HCT116 (cell line): ENCODE data around the gene PSRC1. TPM values are rescaled to one million over a fixed set of nuclear protein-coding genes. Genes with fewer than 3 reads are reported as not detected.

Experiments used
- ATAC-seq: fragments of 200-7000 bp; cut with Tn5 transposase; 2 replicates; pipeline ENCODE4 v1.9.1; 2020; ENCODE audit warnings: mild to moderate bottlenecking, moderate library complexity
- BruUV-seq: library from RNA; stranded (reverse); fragments of 400-500 nt; replicated peaks from 2 replicates; lab custom pipeline; 2021; lab: Mats Ljungman, UMichigan
- CTCF ChIA-PET: fragments of 300-600 bp; sonication (Branson Sonifier 250); formaldehyde crosslinking; loops from one replicate; lab custom pipeline; 2021; ENCODE audit warnings: antibody characterized with exemption; lab: Charles Lee
- POLR2A ChIA-PET: fragments of 300-600, 350-600 bp; sonication (Branson Sonifier 250); formaldehyde crosslinking; loops from one replicate; lab custom pipeline; 2021; ENCODE audit warnings: antibody characterized with exemption; lab: Charles Lee
- RAD21 ChIA-PET, 2 experiments: fragments of 300-600 bp; sonication (Branson Sonifier 250); formaldehyde crosslinking; loops; one replicate each; lab custom pipeline; 2023; ENCODE audit warnings: low total read pairs in 2 of 2; ENCODE audit not compliant: uncharacterized antibody in 2 of 2, unreplicated experiment in 2 of 2, low non-redundant PET in 1 of 2; lab: Charles Lee
- DNase-seq: peaks from one replicate; pipeline ENCODE4 v3.0.0-alpha.2; 2010; ENCODE audit warnings: low read depth, low spot score
- H2AFZ ChIP-seq: fragments of 200-600 bp; shearing (Covaris generic), sonication (generic); 2 replicates; pipeline ENCODE4 v1.6.1; 2017; ENCODE audit warnings: low read depth, mixed run types, mixed read lengths, antibody characterized with exemption, low read length; ENCODE audit not compliant: poor library complexity, severe bottlenecking
- H3K27ac ChIP-seq: 2 replicates; pipeline ENCODE4 v1.5.1; 2012; ENCODE audit warnings: low read depth, low read length
- H3K27me3 ChIP-seq: fragments of 200-600 bp; sonication (generic); 2 replicates; pipeline ENCODE4 v1.6.1; 2016; ENCODE audit warnings: mixed run types, low read length, mixed read lengths; ENCODE audit not compliant: insufficient read depth
- H3K36me3 ChIP-seq, 2 experiments: fragments of 200-500 bp in 1 of 2; fragments of 200-600 bp in 1 of 2; sonication (Bioruptor generic) in 1 of 2; sonication (generic) in 1 of 2; 2 replicates each; pipeline versions ENCODE4 v1.5.1 to v1.6.1; 2014 to 2016; ENCODE audit warnings: low read length in 2 of 2, inconsistent platforms in 1 of 2, mixed read lengths in 1 of 2, mixed run types in 1 of 2; ENCODE audit not compliant: insufficient read depth in 2 of 2, control insufficient read depth in 1 of 2
- H3K4me1 ChIP-seq, 2 experiments: fragments of 200-600 bp in 1 of 2; sonication (generic) in 1 of 2; 2 replicates each; pipeline versions ENCODE4 v1.5.1 to v1.6.1; 2012 to 2017; ENCODE audit warnings: low read length in 2 of 2, inconsistent platforms in 1 of 2, mild to moderate bottlenecking in 1 of 2, mixed read lengths in 1 of 2, mixed run types in 1 of 2, moderate library complexity in 1 of 2; ENCODE audit not compliant: insufficient read depth in 2 of 2, control insufficient read depth in 1 of 2
- H3K4me2 ChIP-seq: fragments of 200-600 bp; sonication (generic); 2 replicates; pipeline ENCODE4 v1.6.1; 2017; ENCODE audit warnings: mixed run types, low read length, mixed read lengths
- H3K4me3 ChIP-seq, 2 experiments: fragments of 200-600 bp in 1 of 2; sonication (generic) in 1 of 2; replicated peaks in 1 of 2; 2 replicates each; pipeline ENCODE4 v1.5.1; 2011 to 2016; ENCODE audit warnings: low read length in 2 of 2, control low read depth in 1 of 2, low read depth in 1 of 2, mild to moderate bottlenecking in 1 of 2, mixed read lengths in 1 of 2, mixed run types in 1 of 2
- H3K79me2 ChIP-seq: fragments of 200-600 bp; sonication (generic); 2 replicates; pipeline ENCODE4 v1.6.1; 2017; ENCODE audit warnings: mild to moderate bottlenecking, mixed run types, low read length, moderate library complexity, mixed read lengths; ENCODE audit not compliant: insufficient read depth
- H3K9ac ChIP-seq: fragments of 200-600 bp; sonication (generic); 2 replicates; pipeline ENCODE4 v1.6.1; 2016; ENCODE audit warnings: low read length, mixed read lengths
- H3K9me2 ChIP-seq: fragments of 200-600 bp; sonication (generic), shearing (Covaris generic); 2 replicates; pipeline ENCODE4 v1.6.1; 2017; ENCODE audit warnings: mixed run types, mild to moderate bottlenecking, moderate library complexity; ENCODE audit not compliant: insufficient read depth
- H3K9me3 ChIP-seq, 2 experiments: fragments of 200-500 bp in 1 of 2; fragments of 200-600 bp in 1 of 2; sonication (Bioruptor generic) in 1 of 2; sonication (generic) in 1 of 2; 2 replicates each; pipeline ENCODE4 v1.6.1; 2014 to 2017; ENCODE audit warnings: low read length in 2 of 2, mixed read lengths in 2 of 2, inconsistent platforms in 1 of 2, low read depth in 1 of 2, mild to moderate bottlenecking in 1 of 2, mixed run types in 1 of 2, moderate library complexity in 1 of 2; ENCODE audit not compliant: control insufficient read depth in 1 of 2, insufficient read depth in 1 of 2
- H4K20me1 ChIP-seq: fragments of 200-600 bp; sonication (generic), shearing (Covaris generic); 2 replicates; pipeline ENCODE4 v1.6.1; 2017; ENCODE audit warnings: mixed run types, mild to moderate bottlenecking, moderate library complexity; ENCODE audit not compliant: insufficient read depth
- ATF3 ChIP-seq: IDR thresholded peaks from 2 replicates; pipeline ENCODE4 v1.6.1; 2012
- CBX3 ChIP-seq: IDR thresholded peaks from 2 replicates; pipeline ENCODE4 v1.6.1; 2012; ENCODE audit warnings: low read depth
- ELF1 ChIP-seq: IDR thresholded peaks from 2 replicates; pipeline ENCODE4 v1.6.1; 2012; ENCODE audit warnings: low read depth, borderline replicate concordance
- SIN3A ChIP-seq: IDR thresholded peaks from 2 replicates; pipeline ENCODE4 v1.6.1; 2012; ENCODE audit warnings: low read depth
- SRF ChIP-seq: IDR thresholded peaks from 2 replicates; pipeline ENCODE4 v1.6.1; 2012; ENCODE audit warnings: low read depth
- TCF7L2 ChIP-seq: IDR thresholded peaks from 2 replicates; pipeline ENCODE4 v1.7.0; 2011; ENCODE audit warnings: borderline replicate concordance, inconsistent platforms; ENCODE audit not compliant: insufficient read depth, insufficient read length; ENCODE audit errors: extremely low read depth
- YY1 ChIP-seq: IDR thresholded peaks from 2 replicates; pipeline ENCODE4 v1.6.1; 2011; ENCODE audit warnings: low read length, low read depth, moderate library complexity, mild to moderate bottlenecking; ENCODE audit not compliant: insufficient replicate concordance; ENCODE audit errors: extremely low read depth
- ZBTB33 ChIP-seq: IDR thresholded peaks from 2 replicates; pipeline ENCODE4 v1.6.1; 2011; ENCODE audit warnings: mild to moderate bottlenecking, low read length, moderate library complexity; ENCODE audit not compliant: insufficient replicate concordance; ENCODE audit errors: extremely low read depth
- ZNF274 ChIP-seq: fragments of 200-500 bp; sonication (Bioruptor generic); IDR thresholded peaks from 2 replicates; pipeline ENCODE4 v1.6.1; 2014; ENCODE audit warnings: mild to moderate bottlenecking, low read depth, low read length, inconsistent platforms
- intact Hi-C: fragments of 100-400 bp; cut with micrococcal nuclease; formaldehyde crosslinking; loops from 2 replicates; pipeline ENCODE4 v1.10.0; 2022
- total RNA-seq: library from RNA; stranded (reverse); gene quantifications from one replicate; pipeline ENCODE4 v1.2.1, GENCODE V29; 2021; ENCODE audit not compliant: unreplicated experiment
- TF ChIP-seq, protein P1 (sequence below): IDR thresholded peaks from 2 replicates; pipeline ENCODE4 v1.6.1; 2012; ENCODE audit warnings: low read depth
- TF ChIP-seq, protein P2 (sequence below): IDR thresholded peaks from 2 replicates; pipeline ENCODE4 v1.6.1; 2012

The PSRC1 gene
- total RNA-seq, 1 experiment from 2014 or later, result 44.8 TPM

GRCh38 chr1:109304226-109304920 lies 21.4 kb upstream of the PSRC1 start:
- H4K20me1 ChIP-seq, result no peaks in the 10 kb centered on the region
- ChIA-PET CTCF (no interaction called here), POLR2A (interaction anchor here (1.1 kb wide), 1 partner anchor 22 kb away, joined by 3 read pairs; the partner anchor contains the start of gene PSRC1), RAD21 (no interaction called here)
- H3K4me2 ChIP-seq, result no peak overlapping the region
- H3K79me2 ChIP-seq, result no peaks in the 10 kb centered on the region
- no peak overlapping the region for H3K9ac ChIP-seq
- no TSS peak for BruUV-seq
- H3K36me3 ChIP-seq, result no peaks in the 10 kb centered on the region
- H3K27ac ChIP-seq, result no peak overlapping the region
- H3K4me3 ChIP-seq, result no peak overlapping the region
- no peaks in the 10 kb centered on the region for H3K9me3 ChIP-seq
- DNase-seq (no peak), ATAC-seq (no peak)
- H3K4me1 ChIP-seq, result 0 out of 4 replicates have a peak, but pooled peaks cover 0 to 3% of the 10 kb centered on the region in 2 experiments
- TF ChIP-seq CBX3, result no peak
- TF ChIP-seq YY1, result no peak
- no peak for TF ChIP-seq SRF
- H3K27me3 ChIP-seq, result no peaks in the 10 kb centered on the region
- no peaks in the 10 kb centered on the region for H3K9me2 ChIP-seq
- H2AFZ ChIP-seq, result no peak overlapping the region
- intact Hi-C loops, result no loop called here

- H3K9me2 ChIP-seq, result no peaks in the 10 kb centered on the region
- H3K4me3 ChIP-seq, result no peak overlapping the region
- peaks cover 6 to 10% of the 10 kb centered on the region in 2 experiments; a peak in 3 of 4 replicates for H3K4me1 ChIP-seq
- no peak overlapping the region for H3K9ac ChIP-seq
- no peak overlapping the region for H3K27ac ChIP-seq
- CTCF ChIA-PET, result no interaction called here
- H3K27me3 ChIP-seq, result no peaks in the 10 kb centered on the region
- TF ChIP-seq TCF7L2 (no peak), ZBTB33 (no peak), ATF3 (no peak), SIN3A (no peak), ZNF274 (no peak), ELF1 (no peak)
- TF ChIP-seq, protein P1, sequence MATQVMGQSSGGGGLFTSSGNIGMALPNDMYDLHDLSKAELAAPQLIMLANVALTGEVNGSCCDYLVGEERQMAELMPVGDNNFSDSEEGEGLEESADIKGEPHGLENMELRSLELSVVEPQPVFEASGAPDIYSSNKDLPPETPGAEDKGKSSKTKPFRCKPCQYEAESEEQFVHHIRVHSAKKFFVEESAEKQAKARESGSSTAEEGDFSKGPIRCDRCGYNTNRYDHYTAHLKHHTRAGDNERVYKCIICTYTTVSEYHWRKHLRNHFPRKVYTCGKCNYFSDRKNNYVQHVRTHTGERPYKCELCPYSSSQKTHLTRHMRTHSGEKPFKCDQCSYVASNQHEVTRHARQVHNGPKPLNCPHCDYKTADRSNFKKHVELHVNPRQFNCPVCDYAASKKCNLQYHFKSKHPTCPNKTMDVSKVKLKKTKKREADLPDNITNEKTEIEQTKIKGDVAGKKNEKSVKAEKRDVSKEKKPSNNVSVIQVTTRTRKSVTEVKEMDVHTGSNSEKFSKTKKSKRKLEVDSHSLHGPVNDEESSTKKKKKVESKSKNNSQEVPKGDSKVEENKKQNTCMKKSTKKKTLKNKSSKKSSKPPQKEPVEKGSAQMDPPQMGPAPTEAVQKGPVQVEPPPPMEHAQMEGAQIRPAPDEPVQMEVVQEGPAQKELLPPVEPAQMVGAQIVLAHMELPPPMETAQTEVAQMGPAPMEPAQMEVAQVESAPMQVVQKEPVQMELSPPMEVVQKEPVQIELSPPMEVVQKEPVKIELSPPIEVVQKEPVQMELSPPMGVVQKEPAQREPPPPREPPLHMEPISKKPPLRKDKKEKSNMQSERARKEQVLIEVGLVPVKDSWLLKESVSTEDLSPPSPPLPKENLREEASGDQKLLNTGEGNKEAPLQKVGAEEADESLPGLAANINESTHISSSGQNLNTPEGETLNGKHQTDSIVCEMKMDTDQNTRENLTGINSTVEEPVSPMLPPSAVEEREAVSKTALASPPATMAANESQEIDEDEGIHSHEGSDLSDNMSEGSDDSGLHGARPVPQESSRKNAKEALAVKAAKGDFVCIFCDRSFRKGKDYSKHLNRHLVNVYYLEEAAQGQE, result no peak
- TF ChIP-seq, protein P2, sequence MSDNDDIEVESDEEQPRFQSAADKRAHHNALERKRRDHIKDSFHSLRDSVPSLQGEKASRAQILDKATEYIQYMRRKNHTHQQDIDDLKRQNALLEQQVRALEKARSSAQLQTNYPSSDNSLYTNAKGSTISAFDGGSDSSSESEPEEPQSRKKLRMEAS, result no peak
- TF ChIP-seq, all 23 proteins: peak for 0
- intact Hi-C loops, result no loop called here
- no peaks in the 10 kb centered on the region for H3K9me3 ChIP-seq
- no peaks in the 10 kb centered on the region for H4K20me1 ChIP-seq
- no peaks in the 10 kb centered on the region for H3K79me2 ChIP-seq
- no TSS peak for BruUV-seq
- POLR2A ChIA-PET, result no interaction called here
- RAD21 ChIA-PET, result no interaction called here
- H3K4me2 ChIP-seq, result no peak overlapping the region
- H2AFZ ChIP-seq, result no peak overlapping the region
- no peak for ATAC-seq
- H3K36me3 ChIP-seq, result no peaks in the 10 kb centered on the region
- no peak for DNase-seq
Measured at GRCh38 chr1:109301874-109302273, 18.9 kb upstream of the PSRC1 start.
